Osteocyte (in vitro differentiated cells): ENCODE results near the gene TEX29. TPM values are rescaled to one million over a fixed set of nuclear protein-coding genes. Genes with fewer than 3 reads are reported as not detected.

Experiments used
- DNase-seq: peaks from one replicate; pipeline ENCODE4 v3.0.0; 2021; ENCODE audit warnings: mixed read lengths; ENCODE audit not compliant: unreplicated experiment; ENCODE audit errors: extremely low spot score
- H3K27ac Mint-ChIP-seq: one replicate; pipeline ENCODE4 v1.8.0; 2021; ENCODE audit warnings: mild to moderate bottlenecking, mixed read lengths; ENCODE audit not compliant: unreplicated experiment
- H3K27me3 Mint-ChIP-seq: one replicate; pipeline ENCODE4 v1.8.0; 2021; ENCODE audit warnings: mixed read lengths; ENCODE audit not compliant: unreplicated experiment
- H3K36me3 Mint-ChIP-seq: one replicate; pipeline ENCODE4 v1.8.0; 2021; ENCODE audit warnings: mixed read lengths; ENCODE audit not compliant: unreplicated experiment
- H3K4me1 Mint-ChIP-seq: one replicate; pipeline ENCODE4 v1.8.0; 2021; ENCODE audit warnings: mixed read lengths; ENCODE audit not compliant: unreplicated experiment
- H3K4me3 Mint-ChIP-seq: one replicate; pipeline ENCODE4 v1.8.0; 2021; ENCODE audit warnings: mild to moderate bottlenecking, moderate library complexity, mixed read lengths; ENCODE audit not compliant: unreplicated experiment
- H3K9me3 Mint-ChIP-seq: one replicate; pipeline ENCODE4 v1.8.0; 2021; ENCODE audit warnings: mixed read lengths; ENCODE audit not compliant: unreplicated experiment
- CTCF ChIP-seq: fragments of 200-600 bp; sonication (generic); IDR thresholded peaks from 2 replicates; pipeline ENCODE4 v1.5.0; 2021; ENCODE audit warnings: antibody characterized with exemption, mild to moderate bottlenecking, moderate library complexity
- total RNA-seq: library from RNA; stranded (reverse); gene quantifications from 2 replicates; pipeline ENCODE4 v1.2.1, GENCODE V29; 2021

TEX29 gene
- total RNA-seq, 1 donor from 2014 or later = 1.9 TPM

GRCh38 chr13:111296417-111296816, 24.0 kb upstream of the TEX29 start:
- no peak for DNase-seq
- TF ChIP-seq CTCF = no peak
- H3K4me3 Mint-ChIP-seq = no peak overlapping the region
- no peaks in the 10 kb centered on the region for H3K27me3 Mint-ChIP-seq
- no peaks in the 10 kb centered on the region for H3K9me3 Mint-ChIP-seq
- peaks cover 50% of the 10 kb centered on the region for H3K36me3 Mint-ChIP-seq
- H3K4me1 Mint-ChIP-seq = peaks cover 17% of the 10 kb centered on the region
- H3K27ac Mint-ChIP-seq = no peak overlapping the region

- no peaks in the 10 kb centered on the region for H3K27me3 Mint-ChIP-seq
- H3K4me1 Mint-ChIP-seq = peaks cover 17% of the 10 kb centered on the region
- H3K9me3 Mint-ChIP-seq = no peaks in the 10 kb centered on the region
- no peak for TF ChIP-seq CTCF
- no peak overlapping the region for H3K4me3 Mint-ChIP-seq
- no peak for DNase-seq
- peaks cover 54% of the 10 kb centered on the region for H3K36me3 Mint-ChIP-seq
- no peak overlapping the region for H3K27ac Mint-ChIP-seq
These were observed 22.0 kb upstream of the TEX29 start for GRCh38 chr13:111298214-111298975.

- TF ChIP-seq CTCF = no peak
- H3K36me3 Mint-ChIP-seq = peaks cover 72% of the 10 kb centered on the region
- DNase-seq = no peak
- peaks cover 4% of the 10 kb centered on the region for H3K9me3 Mint-ChIP-seq
- H3K4me3 Mint-ChIP-seq = no peak overlapping the region
- peaks cover 17% of the 10 kb centered on the region for H3K4me1 Mint-ChIP-seq
- H3K27ac Mint-ChIP-seq = no peak overlapping the region
- H3K27me3 Mint-ChIP-seq = no peaks in the 10 kb centered on the region
These were observed 18.3 kb upstream of the TEX29 start for GRCh38 chr13:111302045-111302726.

GRCh38 chr13:111303559-111303958, 16.9 kb upstream of the TEX29 start:
- H3K9me3 Mint-ChIP-seq = peaks cover 4% of the 10 kb centered on the region
- H3K36me3 Mint-ChIP-seq = peaks cover 67% of the 10 kb centered on the region
- peaks cover 17% of the 10 kb centered on the region for H3K4me1 Mint-ChIP-seq
- no peak for TF ChIP-seq CTCF
- H3K27ac Mint-ChIP-seq = no peak overlapping the region
- no peak for DNase-seq
- no peaks in the 10 kb centered on the region for H3K27me3 Mint-ChIP-seq
- H3K4me3 Mint-ChIP-seq = no peak overlapping the region

GRCh38 chr13:111304041-111304544, 16.3 kb upstream of the TEX29 start:
- DNase-seq = no peak
- TF ChIP-seq CTCF = no peak
- Mint-ChIP-seq H3K27me3 (no peaks in the 10 kb centered on the region), H3K27ac (no peak overlapping the region), H3K9me3 (peaks cover 5% of the 10 kb centered on the region), H3K4me3 (no peak overlapping the region), H3K4me1 (peaks cover 15% of the 10 kb centered on the region), H3K36me3 (peaks cover 71% of the 10 kb centered on the region)
